ENCODE measurements around the gene DBN1. TPM values are rescaled to one million over a fixed set of nuclear protein-coding genes. Genes with fewer than 3 reads are reported as not detected.

Gene DBN1
- polyA plus RNA-seq, 1 of the 3 experiments (the other 2 are of a cell fraction) = 244 TPM

DNA sequence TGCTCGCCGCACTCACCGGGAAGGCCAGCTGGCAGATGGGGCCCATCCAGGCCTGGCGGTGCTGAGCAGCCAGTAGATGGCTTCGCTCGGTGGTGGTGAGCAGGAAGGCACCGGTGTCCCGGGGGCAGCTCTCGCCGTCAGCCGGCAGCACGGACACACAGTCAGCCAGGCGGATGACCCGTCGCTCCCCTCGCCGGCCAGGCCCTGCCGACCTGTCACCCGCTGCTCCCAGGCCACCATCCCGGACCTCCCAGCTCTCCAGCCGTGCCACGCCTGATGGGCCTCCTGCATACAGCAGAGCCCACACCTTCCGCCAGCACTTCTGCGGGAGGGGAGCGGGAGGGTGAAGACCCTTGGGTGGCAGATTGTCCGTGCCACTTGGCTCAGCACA lies 34.8 kb upstream of the DBN1 start:
- Histone ChIP-seq H3K36me3 (replicated peaks in 1 of 2; ENCODE audit: control insufficient read depth in 1 of 2, insufficient read depth in 2 of 2, low read length in 1 of 2) (peaks cover 4 to 31% of the 10 kb centered on the region in 2 experiments), H3K27ac (ENCODE audit: low read depth in 2 of 2, low read length in 1 of 2) (no peak overlapping the region), H2AFZ (ENCODE audit: low read depth) (no peak overlapping the region), H3K4me3 (ENCODE audit: low read depth in 2 of 2, low read length in 1 of 2) (no peak overlapping the region), H3K4me2 (no peak overlapping the region), H3K9me2 (no peaks in the 10 kb centered on the region), H3F3A (replicated peaks; ENCODE audit: insufficient read depth) (no peaks in the 10 kb centered on the region), H4K20me1 (ENCODE audit: insufficient read depth) (no peaks in the 10 kb centered on the region), H3K27me3 (ENCODE audit: insufficient read depth) (no peaks in the 10 kb centered on the region), H3K79me2 (ENCODE audit: insufficient read depth) (no peaks in the 10 kb centered on the region), H3K4me1 (ENCODE audit: control insufficient read depth in 1 of 2, insufficient read depth in 2 of 2, low read depth in 1 of 2, low read length in 1 of 2) (no peaks in the 10 kb centered on the region), H3K9me3 (no peaks in the 10 kb centered on the region), H3K9ac (no peak overlapping the region)
- TF ChIP-seq, protein P1, sequence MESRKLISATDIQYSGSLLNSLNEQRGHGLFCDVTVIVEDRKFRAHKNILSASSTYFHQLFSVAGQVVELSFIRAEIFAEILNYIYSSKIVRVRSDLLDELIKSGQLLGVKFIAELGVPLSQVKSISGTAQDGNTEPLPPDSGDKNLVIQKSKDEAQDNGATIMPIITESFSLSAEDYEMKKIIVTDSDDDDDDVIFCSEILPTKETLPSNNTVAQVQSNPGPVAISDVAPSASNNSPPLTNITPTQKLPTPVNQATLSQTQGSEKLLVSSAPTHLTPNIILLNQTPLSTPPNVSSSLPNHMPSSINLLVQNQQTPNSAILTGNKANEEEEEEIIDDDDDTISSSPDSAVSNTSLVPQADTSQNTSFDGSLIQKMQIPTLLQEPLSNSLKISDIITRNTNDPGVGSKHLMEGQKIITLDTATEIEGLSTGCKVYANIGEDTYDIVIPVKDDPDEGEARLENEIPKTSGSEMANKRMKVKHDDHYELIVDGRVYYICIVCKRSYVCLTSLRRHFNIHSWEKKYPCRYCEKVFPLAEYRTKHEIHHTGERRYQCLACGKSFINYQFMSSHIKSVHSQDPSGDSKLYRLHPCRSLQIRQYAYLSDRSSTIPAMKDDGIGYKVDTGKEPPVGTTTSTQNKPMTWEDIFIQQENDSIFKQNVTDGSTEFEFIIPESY (IDR thresholded peaks at IDR 0.05; ENCODE audit: borderline replicate concordance, low read depth) = no peak
- TF ChIP-seq SIN3A (IDR thresholded peaks at IDR 0.05; ENCODE audit: borderline replicate concordance, low read depth, low read length) (no peak), FOSL2 (IDR thresholded peaks at IDR 0.05; ENCODE audit: borderline replicate concordance, low read depth) (no peak), POLR2AphosphoS5 (IDR thresholded peaks at IDR 0.05; ENCODE audit: low read depth, low read length) (no peak), NFIC (IDR thresholded peaks at IDR 0.05; ENCODE audit: borderline replicate concordance) (no peak), TAF1 (IDR thresholded peaks at IDR 0.05; ENCODE audit: borderline replicate concordance, low read depth, low read length) (no peak), MEF2A (IDR thresholded peaks at IDR 0.05; ENCODE audit: borderline replicate concordance, low read depth) (no peak), RXRA (IDR thresholded peaks at IDR 0.05; ENCODE audit: borderline replicate concordance, low read depth) (no peak), JUND (IDR thresholded peaks at IDR 0.05) (no peak), RFX5 (IDR thresholded peaks at IDR 0.05; ENCODE audit: low read length) (no peak), EZH2phosphoT487 (IDR thresholded peaks at IDR 0.05; ENCODE audit: borderline replicate concordance, low read depth) (no peak), EP300 (IDR thresholded peaks at IDR 0.05; ENCODE audit: borderline replicate concordance in 1 of 2, low read depth in 1 of 2, low read length in 1 of 2) (no peak), SMC3 (IDR thresholded peaks at IDR 0.05; ENCODE audit: low read depth, low read length) (no peak), TEAD4 (IDR thresholded peaks at IDR 0.05; ENCODE audit: borderline replicate concordance, insufficient read depth) (no peak), GATA2 (CRISPR knock-in tag; IDR thresholded peaks at IDR 0.05) (no peak)
- TF ChIP-seq, protein P2, sequence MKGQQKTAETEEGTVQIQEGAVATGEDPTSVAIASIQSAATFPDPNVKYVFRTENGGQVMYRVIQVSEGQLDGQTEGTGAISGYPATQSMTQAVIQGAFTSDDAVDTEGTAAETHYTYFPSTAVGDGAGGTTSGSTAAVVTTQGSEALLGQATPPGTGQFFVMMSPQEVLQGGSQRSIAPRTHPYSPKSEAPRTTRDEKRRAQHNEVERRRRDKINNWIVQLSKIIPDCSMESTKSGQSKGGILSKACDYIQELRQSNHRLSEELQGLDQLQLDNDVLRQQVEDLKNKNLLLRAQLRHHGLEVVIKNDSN (IDR thresholded peaks at IDR 0.05; ENCODE audit: borderline replicate concordance, low read depth) = no peak
- CTCF ChIA-PET = interaction anchor here (0.9 to 12.5 kb wide), 6 partner anchors 7 to 118 kb away, joined by 3 to 109 read pairs (median 4); no protein-coding TSS in a partner anchor
- 92% methylated on average over 5 of the region's 26 CpGs for WGBS (ENCODE audit: low lambda C conversion rate)
- no peak for DNase-seq
- POLR2A ChIA-PET = no interaction called here

Measured in SK-N-SH (cell line).